Stomach (tissue), 19 donors: ENCODE measurements around the gene OR56A3. TPM values are rescaled to one million over a fixed set of nuclear protein-coding genes. Genes with fewer than 3 reads are reported as not detected.

ENCODE experiments used
- DNase-seq, 2 donors: peaks; one replicate each; pipeline versions ENCODE4 v3.0.0 to v3.0.0-alpha.2; 2013 to 2019
- H3K27ac ChIP-seq, 5 donors: fragments of 200-600 bp in 4 of 5; sonication (generic) in 4 of 5; one replicate each; pipeline ENCODE4 v1.5.1; 2013 to 2019; ENCODE audit warnings: mild to moderate bottlenecking in 1 of 5, moderate library complexity in 1 of 5
- H3K27me3 ChIP-seq, 3 donors: fragments of 200-600 bp; sonication (generic); one replicate each; pipeline ENCODE4 v1.5.1; 2017 to 2019; ENCODE audit warnings: mixed run types in 1 of 3
- H3K36me3 ChIP-seq, 4 donors: fragments of 200-600 bp; sonication (generic); 1 replicate in 3 of 4; 2 replicates in 1 of 4; pipeline ENCODE4 v1.5.1; 2016 to 2019
- H3K4me1 ChIP-seq, 4 donors: fragments of 200-600 bp; sonication (generic); one replicate each; pipeline ENCODE4 v1.5.1; 2016 to 2019
- H3K4me3 ChIP-seq, 4 donors: fragments of 200-600 bp; sonication (generic) in 3 of 4; one replicate each; pipeline ENCODE4 v1.5.1; 2016 to 2019; ENCODE audit warnings: mild to moderate bottlenecking in 1 of 4
- H3K9me3 ChIP-seq, 4 donors: fragments of 200-600 bp; sonication (generic); one replicate each; pipeline ENCODE4 v1.5.1; 2016 to 2019
- EP300 ChIP-seq: sonication (generic); formaldehyde crosslinking; IDR thresholded peaks from one replicate; pipeline ENCODE4 v1.6.1; 2017; ENCODE audit warnings: antibody characterized with exemption
- POLR2A ChIP-seq, 4 donors: fragments of 450-650 bp; IDR thresholded peaks; one replicate each; pipeline ENCODE4 v1.6.1; 2016; ENCODE audit warnings: antibody characterized with exemption in 4 of 4, control low read depth in 2 of 4, mild to moderate bottlenecking in 1 of 4, moderate library complexity in 1 of 4
- POLR2AphosphoS5 ChIP-seq, 3 donors: sonication (generic); formaldehyde crosslinking; IDR thresholded peaks; one replicate each; pipeline ENCODE4 v1.6.1; 2016; ENCODE audit warnings: antibody characterized with exemption in 3 of 3
- WGBS, 5 donors: extraction: QIAGEN DNeasy Blood & Tissue Kit in 3 of 5; methylation state at CpG; one replicate each; pipeline versions ENCODE4 v1.1.5 to v1.1.7; 2013 to 2018; 5-methylcytosine and 5-hydroxymethylcytosine counted together
- intact Hi-C: fragments of 100-400 bp; cut with DNase I; formaldehyde crosslinking; loops from one replicate; pipeline ENCODE4 v1.15.1; 2023; ENCODE audit warnings: low total_unique reads
- long read RNA-seq, 10 donors: transcript quantifications; one replicate each; lab custom pipeline, GENCODE V29; 2026
- polyA plus RNA-seq, 3 donors: library from polyadenylated mRNA; stranded (reverse); fragments of 200-250 nt; gene quantifications; one replicate each; pipeline ENCODE4 v1.2.3, GENCODE V29; 2013
- total RNA-seq, 5 donors: library from RNA; depleted of rRNA; stranded (reverse); fragments of >200 nt; gene quantifications; one replicate each; pipeline versions ENCODE4 v1.1.0 to v1.2.3, GENCODE V29; 2014 to 2016
- TF ChIP-seq, protein P1 (sequence below), 7 experiments: fragments of 450-650 bp in 4 of 7; fragments of 200-600 bp in 3 of 7; sonication (generic) in 3 of 7; IDR thresholded peaks; one replicate each; pipeline ENCODE4 v1.5.1; 2016 to 2019; ENCODE audit warnings: antibody characterized with exemption in 7 of 7, control low read depth in 2 of 7, mild to moderate bottlenecking in 1 of 7
- donor health status: healthy with polysubstance abuse.
- donor health status: Bipolar disorder and iron deficiency.
- donor health status: healthy.

The OR56A3 gene, protein sequence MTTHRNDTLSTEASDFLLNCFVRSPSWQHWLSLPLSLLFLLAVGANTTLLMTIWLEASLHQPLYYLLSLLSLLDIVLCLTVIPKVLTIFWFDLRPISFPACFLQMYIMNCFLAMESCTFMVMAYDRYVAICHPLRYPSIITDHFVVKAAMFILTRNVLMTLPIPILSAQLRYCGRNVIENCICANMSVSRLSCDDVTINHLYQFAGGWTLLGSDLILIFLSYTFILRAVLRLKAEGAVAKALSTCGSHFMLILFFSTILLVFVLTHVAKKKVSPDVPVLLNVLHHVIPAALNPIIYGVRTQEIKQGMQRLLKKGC
- total RNA-seq (not detected), polyA plus RNA-seq (not detected)
- long read RNA-seq, donor 1 = 0 reads
- long read RNA-seq, donor 2 = 0 reads
- long read RNA-seq, donor 3 = 0 reads
- long read RNA-seq, donor 4 = 0 reads
- long read RNA-seq, donor 5 = 0 reads
- long read RNA-seq, donor 6 = 0 reads
- long read RNA-seq, donor 7 = 0 reads
- long read RNA-seq, donor 8 = 0 reads
- long read RNA-seq, donor 9 = 0 reads
- long read RNA-seq, donor 10 = 0 reads

DNA sequence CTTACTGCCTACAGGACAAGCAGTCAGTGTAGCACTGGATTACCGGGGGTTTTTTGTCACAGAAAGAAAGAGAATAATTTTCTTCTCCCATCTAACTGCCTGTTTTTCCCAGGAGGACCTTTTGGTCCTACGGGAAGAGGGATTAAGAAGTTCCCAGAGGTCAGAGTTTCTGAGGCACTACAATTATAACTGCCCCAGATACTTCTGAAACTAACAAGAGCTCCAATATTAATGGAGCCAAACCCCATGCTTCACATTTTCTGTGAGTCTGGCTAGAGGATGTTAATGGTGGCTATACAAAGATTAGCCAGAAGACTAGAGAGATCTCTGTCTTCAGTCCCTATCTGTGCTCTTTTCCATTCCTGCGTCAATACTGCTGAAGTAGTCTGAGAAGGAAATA lies at the start of gene OR56A3:
Gene OR56A3, plus strand, starts transcription at position 301 of the 400 bp plus-strand sequence. CDS start 5,096 bp downstream, outside the sequence.
- intact Hi-C loops = no loop called here
- DNase-seq = no peak
- 63 to 86% (median 79%) methylated on average over 3 of the region's 3 CpGs for WGBS, 5 donors
- no peak for TF ChIP-seq POLR2AphosphoS5 (IDR thresholded peaks at IDR 0.05)
- no peak for TF ChIP-seq EP300
- TF ChIP-seq POLR2A (IDR thresholded peaks at IDR 0.05) = no peak
- TF ChIP-seq, protein P1, sequence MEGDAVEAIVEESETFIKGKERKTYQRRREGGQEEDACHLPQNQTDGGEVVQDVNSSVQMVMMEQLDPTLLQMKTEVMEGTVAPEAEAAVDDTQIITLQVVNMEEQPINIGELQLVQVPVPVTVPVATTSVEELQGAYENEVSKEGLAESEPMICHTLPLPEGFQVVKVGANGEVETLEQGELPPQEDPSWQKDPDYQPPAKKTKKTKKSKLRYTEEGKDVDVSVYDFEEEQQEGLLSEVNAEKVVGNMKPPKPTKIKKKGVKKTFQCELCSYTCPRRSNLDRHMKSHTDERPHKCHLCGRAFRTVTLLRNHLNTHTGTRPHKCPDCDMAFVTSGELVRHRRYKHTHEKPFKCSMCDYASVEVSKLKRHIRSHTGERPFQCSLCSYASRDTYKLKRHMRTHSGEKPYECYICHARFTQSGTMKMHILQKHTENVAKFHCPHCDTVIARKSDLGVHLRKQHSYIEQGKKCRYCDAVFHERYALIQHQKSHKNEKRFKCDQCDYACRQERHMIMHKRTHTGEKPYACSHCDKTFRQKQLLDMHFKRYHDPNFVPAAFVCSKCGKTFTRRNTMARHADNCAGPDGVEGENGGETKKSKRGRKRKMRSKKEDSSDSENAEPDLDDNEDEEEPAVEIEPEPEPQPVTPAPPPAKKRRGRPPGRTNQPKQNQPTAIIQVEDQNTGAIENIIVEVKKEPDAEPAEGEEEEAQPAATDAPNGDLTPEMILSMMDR (IDR thresholded peaks at IDR 0.05) = no peak
- Histone ChIP-seq H3K27ac (no peak within 1 kb of the TSS), H3K36me3 (no peaks in the 10 kb centered on the region), H3K4me3 (no peak within 1 kb of the TSS), H3K9me3 (no peaks in the 10 kb centered on the region), H3K27me3 (no peaks in the 10 kb centered on the region), H3K4me1 (no peaks in the 10 kb centered on the region)

DNA sequence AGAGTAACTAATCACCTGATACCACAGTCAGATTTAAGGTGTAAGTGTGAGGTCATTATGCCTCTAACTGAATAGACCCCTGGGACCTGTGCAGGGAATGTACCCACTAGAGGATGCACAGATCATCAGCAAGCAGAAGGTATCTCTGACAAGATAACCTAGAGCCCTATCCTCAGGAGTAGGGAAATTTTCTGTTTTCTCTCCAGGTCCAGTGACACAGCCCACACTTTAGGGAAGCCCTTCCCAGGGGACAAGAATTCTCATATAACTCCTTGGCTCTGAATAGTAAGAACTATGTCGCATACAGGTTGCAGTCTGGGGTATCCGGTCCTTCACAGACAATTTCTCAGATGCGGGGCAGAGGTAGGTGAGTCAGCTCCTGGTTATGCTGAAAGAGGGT lies 49.1 kb upstream of the OR56A3 start, which contains the start of gene OR52E5:
Gene OR52E5, plus strand, starts transcription at position 301 of the 400 bp plus-strand sequence. CDS start 7,569 bp downstream, outside the sequence.
- Histone ChIP-seq H3K36me3 (no peaks in the 10 kb centered on the region), H3K27me3 (no peaks in the 10 kb centered on the region), H3K27ac (no peak within 1 kb of the TSS), H3K4me3 (no peak within 1 kb of the TSS), H3K4me1 (no peaks in the 10 kb centered on the region), H3K9me3 (no peaks in the 10 kb centered on the region)
- no peak for TF ChIP-seq EP300
- DNase-seq = no peak
- WGBS, 5 donors = 77 to 91% (median 87%) methylated on average over 3 of the region's 3 CpGs
- intact Hi-C loops = no loop called here

DNA sequence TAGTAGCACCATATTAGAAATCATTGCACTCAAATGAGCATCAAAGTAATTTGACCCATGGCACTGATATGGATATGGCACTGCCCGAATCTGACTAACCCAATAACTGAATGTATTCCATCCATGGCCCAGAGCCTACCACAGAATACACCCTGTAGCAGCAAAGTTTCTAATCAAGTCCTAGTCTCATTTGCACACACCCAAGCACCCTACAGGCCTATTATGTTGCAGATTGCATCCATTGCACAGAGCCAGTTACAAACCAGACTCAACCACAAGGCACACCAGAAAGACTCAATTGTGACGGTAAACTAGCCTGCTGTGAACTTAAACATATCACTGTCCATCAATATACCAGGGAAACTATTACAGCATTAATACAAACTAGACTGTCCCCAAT lies 42.5 kb upstream of the OR56A3 start:
- H3K4me3 ChIP-seq = no peak overlapping the region
- 71 to 84% (median 81%) methylated on average over 2 of the region's 2 CpGs for WGBS, 5 donors
- no peaks in the 10 kb centered on the region for H3K27me3 ChIP-seq
- H3K27ac ChIP-seq = no peak overlapping the region
- no peaks in the 10 kb centered on the region for H3K36me3 ChIP-seq
- no peaks in the 10 kb centered on the region for H3K9me3 ChIP-seq
- TF ChIP-seq, protein P1 (IDR thresholded peaks at IDR 0.05) = no peak
- TF ChIP-seq EP300 (no peak), POLR2AphosphoS5 (IDR thresholded peaks at IDR 0.05) (no peak), POLR2A (IDR thresholded peaks at IDR 0.05) (no peak)
- no peak for DNase-seq
- H3K4me1 ChIP-seq = no peaks in the 10 kb centered on the region
- intact Hi-C loops = no loop called here

DNA sequence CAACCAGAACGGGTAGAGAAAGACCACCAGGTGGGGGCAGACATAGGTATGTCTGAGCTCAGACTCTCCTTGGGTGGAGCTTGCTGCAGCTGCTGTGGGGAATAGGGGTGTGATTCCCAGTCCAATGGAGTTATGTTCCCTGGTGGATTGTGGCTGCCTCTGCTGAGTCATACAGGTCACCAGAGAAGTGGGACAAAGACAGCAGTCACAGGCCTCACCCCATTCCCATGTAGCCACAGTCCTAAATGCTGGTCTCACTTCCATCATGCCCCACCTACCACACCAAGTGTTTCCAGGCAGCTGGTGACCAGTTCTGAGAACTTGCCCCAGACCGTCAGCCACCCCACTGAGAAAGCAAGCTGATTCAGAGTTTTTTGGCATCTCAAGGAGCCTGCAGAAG lies 31.5 kb upstream of the OR56A3 start:
- TF ChIP-seq POLR2A (IDR thresholded peaks at IDR 0.05) (no peak), EP300 (no peak), POLR2AphosphoS5 (IDR thresholded peaks at IDR 0.05) (no peak)
- TF ChIP-seq, protein P1 (IDR thresholded peaks at IDR 0.05) = no peak
- 67 to 86% (median 76%) methylated on average over 2 of the region's 2 CpGs for WGBS, 5 donors
- H3K27me3 ChIP-seq = no peaks in the 10 kb centered on the region
- no peak overlapping the region for H3K4me3 ChIP-seq
- peaks cover 0 to 18% (median 8%) of the 10 kb centered on the region in 4 donors for H3K9me3 ChIP-seq
- no peaks in the 10 kb centered on the region for H3K36me3 ChIP-seq
- H3K4me1 ChIP-seq = no peaks in the 10 kb centered on the region
- intact Hi-C loops = no loop called here
- no peak overlapping the region for H3K27ac ChIP-seq
- DNase-seq = no peak
